IMR-90 (cell line): ENCODE results near the gene BRS3. TPM values are rescaled to one million over a fixed set of nuclear protein-coding genes. Genes with fewer than 3 reads are reported as not detected.

Source experiments
- ATAC-seq: fragments of 200-7000 bp; cut with Tn5 transposase; 2 replicates; pipeline ENCODE4 v1.9.1; 2020; ENCODE audit warnings: low read depth, mild to moderate bottlenecking, moderate library complexity
- BruUV-seq: library from RNA; stranded (reverse); fragments of 400-500 nt; replicated peaks from 2 replicates; lab custom pipeline; 2021; lab: Mats Ljungman, UMichigan
- CTCF ChIA-PET: fragments of 300-600 bp; formaldehyde crosslinking; extraction: SDS; loops from one replicate; lab custom pipeline; 2021; ENCODE audit warnings: antibody characterized with exemption; lab: Yijun Ruan, JAX
- POLR2A ChIA-PET: fragments of 300-600 bp; sonication (Branson Sonifier 250); formaldehyde crosslinking; loops from one replicate; lab custom pipeline; 2022; ENCODE audit warnings: antibody characterized with exemption; ENCODE audit not compliant: unreplicated experiment; lab: Charles Lee
- DNase-seq: peaks from one replicate; pipeline ENCODE4 v3.0.0; 2013
- H2AFZ ChIP-seq: replicated peaks from 2 replicates; pipeline ENCODE3; 2013; ENCODE audit warnings: low read length, mild to moderate bottlenecking; ENCODE audit not compliant: poor library complexity
- H2AK5ac ChIP-seq: 2 replicates; pipeline ENCODE4 v1.6.1; 2013; ENCODE audit warnings: low read depth, low read length, inconsistent platforms
- H2AK9ac ChIP-seq: replicated peaks from 2 replicates; pipeline ENCODE3; 2013; ENCODE audit warnings: mild to moderate bottlenecking, low read depth, low read length, moderate library complexity; ENCODE audit not compliant: poor library complexity
- H2BK120ac ChIP-seq: 2 replicates; pipeline ENCODE4 v1.6.1; 2013; ENCODE audit warnings: low read depth, low read length, inconsistent platforms
- H2BK15ac ChIP-seq: 3 replicates; pipeline ENCODE4 v1.6.1; 2013; ENCODE audit warnings: low read depth, low read length, inconsistent platforms
- H2BK20ac ChIP-seq: 2 replicates; pipeline ENCODE4 v1.6.1; 2013; ENCODE audit warnings: low read depth, mild to moderate bottlenecking, inconsistent platforms, low read length, moderate library complexity
- H2BK5ac ChIP-seq: 2 replicates; pipeline ENCODE4 v1.6.1; 2013; ENCODE audit warnings: mild to moderate bottlenecking, low read depth, low read length, inconsistent platforms; ENCODE audit not compliant: poor library complexity, severe bottlenecking
- H3K14ac ChIP-seq: replicated peaks from 2 replicates; pipeline ENCODE4 v1.6.1; 2013; ENCODE audit warnings: low read depth, low read length, inconsistent platforms
- H3K18ac ChIP-seq: 2 replicates; pipeline ENCODE4 v1.6.1; 2013; ENCODE audit warnings: low read depth, low read length, control low read depth
- H3K23ac ChIP-seq: 2 replicates; pipeline ENCODE4 v1.6.1; 2013; ENCODE audit warnings: low read depth, low read length, inconsistent platforms
- H3K27ac ChIP-seq: 2 replicates; pipeline ENCODE4 v1.5.1; 2013; ENCODE audit warnings: mild to moderate bottlenecking, control low read depth, low read length; ENCODE audit not compliant: insufficient read depth
- H3K27me3 ChIP-seq: 2 replicates; pipeline ENCODE4 v1.6.1; 2013; ENCODE audit warnings: low read length; ENCODE audit not compliant: control insufficient read depth, insufficient read depth
- H3K36me3 ChIP-seq: 2 replicates; pipeline ENCODE4 v1.6.1; 2013; ENCODE audit warnings: low read length, mixed read lengths; ENCODE audit not compliant: control insufficient read depth, insufficient read depth
- H3K4ac ChIP-seq: 2 replicates; pipeline ENCODE4 v1.6.1; 2013; ENCODE audit warnings: low read depth, low read length, inconsistent platforms
- H3K4me1 ChIP-seq: 2 replicates; pipeline ENCODE4 v1.6.1; 2013; ENCODE audit warnings: low read length, mixed read lengths; ENCODE audit not compliant: control insufficient read depth, insufficient read depth
- H3K4me2 ChIP-seq: 2 replicates; pipeline ENCODE4 v1.6.1; 2013; ENCODE audit warnings: low read depth, mild to moderate bottlenecking, control low read depth, low read length, moderate library complexity
- H3K4me3 ChIP-seq: 2 replicates; pipeline ENCODE4 v1.5.1; 2013; ENCODE audit warnings: low read depth, mild to moderate bottlenecking, control low read depth, low read length, moderate library complexity; ENCODE audit not compliant: insufficient read depth
- H3K56ac ChIP-seq: 2 replicates; pipeline ENCODE4 v1.6.1; 2013; ENCODE audit warnings: low read length, inconsistent platforms; ENCODE audit not compliant: insufficient read depth; ENCODE audit errors: extremely low read depth
- H3K79me1 ChIP-seq, 2 experiments: 2 replicates each; pipeline ENCODE4 v1.6.1; 2013; ENCODE audit warnings: low read length in 2 of 2, inconsistent platforms in 1 of 2, low read depth in 1 of 2
- H3K9ac ChIP-seq: 2 replicates; pipeline ENCODE4 v1.6.1; 2013; ENCODE audit warnings: low read depth, low read length, control low read depth
- H3K9me1 ChIP-seq: 2 replicates; pipeline ENCODE4 v1.6.1; 2013; ENCODE audit warnings: low read length, inconsistent platforms; ENCODE audit not compliant: insufficient read depth
- H3K9me3 ChIP-seq: 2 replicates; pipeline ENCODE4 v1.6.1; 2013; ENCODE audit warnings: low read length; ENCODE audit not compliant: control insufficient read depth, insufficient read depth
- H4K20me1 ChIP-seq: 2 replicates; pipeline ENCODE4 v1.6.1; 2013; ENCODE audit warnings: low read length, inconsistent platforms; ENCODE audit not compliant: insufficient read depth
- H4K5ac ChIP-seq: 2 replicates; pipeline ENCODE4 v1.6.1; 2013; ENCODE audit warnings: mild to moderate bottlenecking, low read depth, low read length, control low read depth
- H4K8ac ChIP-seq, 2 experiments: 2 replicates each; pipeline ENCODE4 v1.6.1; 2013; ENCODE audit warnings: low read depth in 2 of 2, low read length in 2 of 2, control low read depth in 1 of 2, inconsistent platforms in 1 of 2
- H4K91ac ChIP-seq: 2 replicates; pipeline ENCODE4 v1.6.1; 2013; ENCODE audit warnings: low read depth, low read length, inconsistent platforms; ENCODE audit not compliant: insufficient read depth
- BHLHE40 ChIP-seq: fragments of 150-350 bp; IDR thresholded peaks from 2 replicates; pipeline ENCODE4 v1.6.1; 2016; ENCODE audit warnings: mild to moderate bottlenecking, low read depth, low read length
- ELK1 ChIP-seq: fragments of 150-350 bp; IDR thresholded peaks from 2 replicates; pipeline ENCODE4 v1.6.1; 2016; ENCODE audit warnings: low read depth, mild to moderate bottlenecking, low read length, moderate library complexity, borderline replicate concordance
- MXI1 ChIP-seq: IDR thresholded peaks from 2 replicates; pipeline ENCODE4 v1.6.1; 2012; ENCODE audit warnings: low read depth, mild to moderate bottlenecking, low read length, moderate library complexity, borderline replicate concordance
- USF2 ChIP-seq: fragments of 150-350 bp; IDR thresholded peaks from 2 replicates; pipeline ENCODE4 v1.6.1; 2017; ENCODE audit warnings: mild to moderate bottlenecking, antibody characterized with exemption, low read length, low read depth
- WGBS, 2 experiments: methylation state at CpG; one replicate each; pipeline versions ENCODE4 v1.1.5 to v1.1.7; 2013; ENCODE audit warnings: missing lambda C conversion rate in 2 of 2; ENCODE audit not compliant: insufficient read length in 1 of 2; ENCODE audit errors: extremely low coverage in 2 of 2; 5-methylcytosine and 5-hydroxymethylcytosine counted together
- dilution Hi-C: fragments of 300-500 bp; cut with HindIII; formaldehyde crosslinking; loops from one replicate; pipeline ENCODE4 v1.14.3; 2018; ENCODE audit warnings: low sequenced_read_pairs; ENCODE audit not compliant: unreplicated experiment
- in situ Hi-C: fragments of 300-500 bp; cut with MboI; formaldehyde crosslinking; loops from 3 replicates; pipeline ENCODE4 v1.14.3; 2019; ENCODE audit warnings: low sequenced_read_pairs, inconsistent platforms, mixed read lengths
- intact Hi-C: fragments of 100-400 bp; cut with micrococcal nuclease; formaldehyde crosslinking; loops from 2 replicates; pipeline ENCODE4 v1.10.0; 2022
- polyA plus RNA-seq, 3 experiments: library from polyadenylated mRNA; depleted of rRNA; stranded (reverse); fragments of >200 nt; gene quantifications; 2 replicates each; pipeline ENCODE4 v1.2.3, GENCODE V29; 2012; ENCODE audit warnings: low replicate concordance in 1 of 3
- total RNA-seq: library from RNA; depleted of rRNA; stranded (reverse); fragments of >200 nt; gene quantifications from 2 replicates; pipeline ENCODE4 v1.2.3, GENCODE V29; 2012

Gene BRS3
- total and polyA plus RNA-seq, 2 of the 4 experiments (the other 2 are of a cell fraction): not detected

GRCh38 chrX:136457303-136457917 is 30.3 kb upstream of the BRS3 start:
- no TSS peak for BruUV-seq
- WGBS, 2 experiments: no CpG with 5 or more reads among the region's 5 CpGs
- Histone ChIP-seq H3K23ac (no peak overlapping the region), H4K20me1 (no peaks in the 10 kb centered on the region), H3K36me3 (no peaks in the 10 kb centered on the region), H3K4me3 (no peak overlapping the region), H3K27ac (no peak overlapping the region), H2BK5ac (no peak overlapping the region), H3K18ac (no peak overlapping the region), H3K9ac (no peak overlapping the region), H3K56ac (no peak overlapping the region), H3K9me3 (no peaks in the 10 kb centered on the region), H3K14ac (no peak overlapping the region), H3K4me1 (no peaks in the 10 kb centered on the region), H3K9me1 (no peaks in the 10 kb centered on the region), H3K27me3 (peaks cover 3% of the 10 kb centered on the region; the same call in 1 of the 2 replicates), H2BK20ac (no peak overlapping the region), H4K5ac (no peak overlapping the region), H2AK9ac (no peak overlapping the region), H3K79me1 (no peaks in the 10 kb centered on the region), H2BK15ac (no peak overlapping the region), H4K8ac (no peak overlapping the region), H2BK120ac (no peak overlapping the region), H2AFZ (no peak overlapping the region), H4K91ac (no peak overlapping the region), H3K4ac (no peak overlapping the region), H2AK5ac (no peak overlapping the region), H3K4me2 (no peak overlapping the region)
- CTCF ChIA-PET: no interaction called here
- TF ChIP-seq ELK1: no peak
- no peak for TF ChIP-seq BHLHE40
- no peak for TF ChIP-seq MXI1
- TF ChIP-seq USF2: no peak
- in situ Hi-C loops: no loop called here
- intact Hi-C loops: no loop called here
- dilution Hi-C loops: no loop called here
- ATAC-seq (no peak), DNase-seq (no peak)
- POLR2A ChIA-PET: no interaction called here
